H9 (cell line): ENCODE results near the gene CER1. TPM values are rescaled to one million over a fixed set of nuclear protein-coding genes. Genes with fewer than 3 reads are reported as not detected.

ENCODE experiments used
- DNase-seq: peaks from one replicate; pipeline ENCODE4 v3.0.0-alpha.2; 2017
- H2AFZ ChIP-seq: one replicate; pipeline ENCODE4 v1.6.1; 2013; ENCODE audit warnings: mild to moderate bottlenecking, low read length, control low read depth, moderate library complexity
- H2AK5ac ChIP-seq: 2 replicates; pipeline ENCODE4 v1.6.1; 2013; ENCODE audit warnings: low read length, control low read depth, mixed read lengths; ENCODE audit not compliant: insufficient read length
- H2BK120ac ChIP-seq: one replicate; pipeline ENCODE4 v1.6.1; 2013; ENCODE audit warnings: low read depth, mild to moderate bottlenecking, low read length, control low read depth, inconsistent platforms; ENCODE audit not compliant: poor library complexity, severe bottlenecking
- H2BK12ac ChIP-seq: 2 replicates; pipeline ENCODE4 v1.6.1; 2013; ENCODE audit warnings: low read length, control low read depth, mixed read lengths, low read depth; ENCODE audit not compliant: insufficient read length
- H2BK15ac ChIP-seq: 2 replicates; pipeline ENCODE4 v1.6.1; 2013; ENCODE audit warnings: low read depth, low read length, control low read depth
- H2BK20ac ChIP-seq: one replicate; pipeline ENCODE4 v1.6.1; 2013; ENCODE audit warnings: low read depth, mild to moderate bottlenecking, low read length, control low read depth, inconsistent platforms; ENCODE audit not compliant: poor library complexity, severe bottlenecking
- H2BK5ac ChIP-seq: 2 replicates; pipeline ENCODE4 v1.6.1; 2013; ENCODE audit warnings: low read length, control low read depth, mixed read lengths; ENCODE audit not compliant: insufficient read length
- H3K14ac ChIP-seq: 2 replicates; pipeline ENCODE4 v1.6.1; 2013; ENCODE audit warnings: low read length, control low read depth; ENCODE audit not compliant: insufficient read depth
- H3K18ac ChIP-seq: 2 replicates; pipeline ENCODE4 v1.6.1; 2013; ENCODE audit warnings: low read depth, mild to moderate bottlenecking, mixed read lengths, low read length, control low read depth; ENCODE audit not compliant: insufficient read length
- H3K23ac ChIP-seq: 2 replicates; pipeline ENCODE4 v1.6.1; 2013; ENCODE audit warnings: low read length, control low read depth, mixed read lengths, low read depth; ENCODE audit not compliant: insufficient read length
- H3K23me2 ChIP-seq: 2 replicates; pipeline ENCODE4 v1.6.1; 2013; ENCODE audit warnings: low read depth, mild to moderate bottlenecking, mixed read lengths, low read length, control low read depth; ENCODE audit not compliant: insufficient read length, poor library complexity, severe bottlenecking
- H3K27ac ChIP-seq: 2 replicates; pipeline ENCODE4 v1.5.1; 2013; ENCODE audit warnings: low read length, control low read depth, mixed read lengths, low read depth; ENCODE audit not compliant: insufficient read length
- H3K27me3 ChIP-seq: 2 replicates; pipeline ENCODE4 v1.6.1; 2013; ENCODE audit warnings: low read length, control low read depth, inconsistent platforms; ENCODE audit not compliant: insufficient read depth
- H3K4ac ChIP-seq: 2 replicates; pipeline ENCODE4 v1.6.1; 2013; ENCODE audit warnings: low read depth, mild to moderate bottlenecking, control low read depth, inconsistent platforms, low read length, moderate library complexity
- H3K4me1 ChIP-seq: 2 replicates; pipeline ENCODE4 v1.6.1; 2013; ENCODE audit warnings: low read length, control low read depth, inconsistent platforms; ENCODE audit not compliant: insufficient read depth
- H3K4me2 ChIP-seq: 2 replicates; pipeline ENCODE4 v1.6.1; 2013; ENCODE audit warnings: low read length, control low read depth, mixed read lengths; ENCODE audit not compliant: insufficient read length, insufficient read depth
- H3K56ac ChIP-seq: 2 replicates; pipeline ENCODE4 v1.6.1; 2013; ENCODE audit warnings: low read depth, mild to moderate bottlenecking, mixed read lengths, low read length, control low read depth; ENCODE audit not compliant: insufficient read length
- H3K79me1 ChIP-seq: 2 replicates; pipeline ENCODE4 v1.6.1; 2013; ENCODE audit warnings: low read depth, mild to moderate bottlenecking, moderate library complexity, low read length, control low read depth, inconsistent platforms; ENCODE audit not compliant: insufficient read depth, poor library complexity, severe bottlenecking
- H3K79me2 ChIP-seq: 2 replicates; pipeline ENCODE4 v1.6.1; 2013; ENCODE audit warnings: low read length, control low read depth, inconsistent platforms; ENCODE audit not compliant: insufficient read depth
- H3K9ac ChIP-seq: 2 replicates; pipeline ENCODE4 v1.6.1; 2013; ENCODE audit warnings: low read length, control low read depth, mixed read lengths; ENCODE audit not compliant: insufficient read length; ENCODE audit errors: extremely low read depth
- H3K9me3 ChIP-seq: one replicate; pipeline ENCODE4 v1.6.1; 2013; ENCODE audit warnings: low read depth, low read length, inconsistent platforms; ENCODE audit not compliant: control insufficient read depth
- H3T11ph ChIP-seq: one replicate; pipeline ENCODE4 v1.6.1; 2013; ENCODE audit warnings: mild to moderate bottlenecking, low read length, control low read depth, inconsistent platforms
- H4K20me1 ChIP-seq: one replicate; pipeline ENCODE4 v1.6.1; 2013; ENCODE audit not compliant: control insufficient read depth, insufficient read length, insufficient read depth
- H4K5ac ChIP-seq: 2 replicates; pipeline ENCODE4 v1.6.1; 2013; ENCODE audit warnings: low read depth, mild to moderate bottlenecking, mixed read lengths, low read length, control low read depth; ENCODE audit not compliant: insufficient read length
- H4K8ac ChIP-seq: replicated peaks from 2 replicates; pipeline ENCODE4 v1.6.1; 2013; ENCODE audit warnings: low read length, control low read depth, mixed read lengths, low read depth; ENCODE audit not compliant: insufficient read length
- H4K91ac ChIP-seq: 2 replicates; pipeline ENCODE4 v1.6.1; 2013; ENCODE audit warnings: low read depth, mild to moderate bottlenecking, moderate library complexity, mixed read lengths, low read length, control low read depth; ENCODE audit not compliant: insufficient read length
- H3K27ac Mint-ChIP-seq, 3 experiments: 2 replicates in 2 of 3; 3 replicates in 1 of 3; pipeline ENCODE4 v1.8.0; 2020 to 2021; ENCODE audit warnings: mixed read lengths in 3 of 3, mild to moderate bottlenecking in 1 of 3, moderate library complexity in 1 of 3
- H3K27me3 Mint-ChIP-seq: 2 replicates; pipeline ENCODE4 v1.8.0; 2021; ENCODE audit warnings: low read depth, mild to moderate bottlenecking, moderate library complexity, mixed read lengths
- H3K36me3 Mint-ChIP-seq, 3 experiments: 2 replicates in 2 of 3; 3 replicates in 1 of 3; pipeline ENCODE4 v1.8.0; 2020 to 2021; ENCODE audit warnings: low read depth in 3 of 3, mixed read lengths in 3 of 3; ENCODE audit not compliant: insufficient read depth in 1 of 3
- H3K4me1 Mint-ChIP-seq, 2 experiments: 2 replicates each; pipeline ENCODE4 v1.8.0; 2020; ENCODE audit warnings: mixed read lengths in 2 of 2
- H3K4me3 Mint-ChIP-seq, 2 experiments: 2 replicates in 1 of 2; 3 replicates in 1 of 2; pipeline ENCODE4 v1.8.0; 2020 to 2021; ENCODE audit warnings: mild to moderate bottlenecking in 2 of 2, mixed read lengths in 2 of 2, moderate library complexity in 1 of 2
- H3K9me3 Mint-ChIP-seq, 2 experiments: 2 replicates in 1 of 2; 3 replicates in 1 of 2; pipeline ENCODE4 v1.8.0; 2020; ENCODE audit warnings: mild to moderate bottlenecking in 2 of 2, mixed read lengths in 2 of 2, moderate library complexity in 1 of 2
- CTCF ChIP-seq: fragments of 200-600 bp; sonication (generic); conservative IDR thresholded peaks from 3 replicates; pipeline ENCODE4 v1.8.0; 2021; ENCODE audit warnings: antibody characterized with exemption, mild to moderate bottlenecking
- WGBS: extraction: QIAGEN DNeasy Blood & Tissue Kit; methylation state at CpG from one replicate; pipeline ENCODE4 v1.1.7; 2013; ENCODE audit warnings: missing lambda C conversion rate, low lambda C conversion rate, mixed read lengths; ENCODE audit not compliant: insufficient read length; ENCODE audit errors: extremely low coverage; 5-methylcytosine and 5-hydroxymethylcytosine counted together
- total RNA-seq: library from RNA; stranded (reverse); gene quantifications from 2 replicates; pipeline ENCODE4 v1.2.1, GENCODE V29; 2021

Gene CER1
- total RNA-seq, 1 experiment from 2014 or later, result 22.3 TPM

GRCh38 chr9:14677396-14677795 is 45.1 kb downstream of the CER1 start:
- H2AK5ac ChIP-seq, result no peak overlapping the region
- Mint-ChIP-seq H3K4me1 (0 out of 4 replicates have a peak, but pooled peaks cover 0 to 4% of the 10 kb centered on the region in 2 experiments), H3K27me3 (no peaks in the 10 kb centered on the region), H3K9me3 (no peaks in the 10 kb centered on the region), H3K36me3 (peaks cover 0 to 7% (median 3%) of the 10 kb centered on the region in 3 experiments; a peak in 4 of 7 replicates), H3K27ac (no peak overlapping the region), H3K4me3 (no peak overlapping the region)
- no peaks in the 10 kb centered on the region for H3K27me3 ChIP-seq
- H3K4me1 ChIP-seq, result no peaks in the 10 kb centered on the region
- H3K4me2 ChIP-seq, result no peak overlapping the region
- no CpG with 5 or more reads among the region's 2 CpGs for WGBS
- H2BK5ac ChIP-seq, result no peak overlapping the region
- no peaks in the 10 kb centered on the region for H3K79me2 ChIP-seq
- no peaks in the 10 kb centered on the region for H3K9me3 ChIP-seq
- H2BK20ac ChIP-seq, result no peak overlapping the region
- no peak overlapping the region for H4K91ac ChIP-seq
- no peak overlapping the region for H3K14ac ChIP-seq
- no peak overlapping the region for H3K18ac ChIP-seq
- no peak overlapping the region for H2AFZ ChIP-seq
- no peak for DNase-seq
- no peak overlapping the region for H3K4ac ChIP-seq
- no peak overlapping the region for H2BK120ac ChIP-seq
- no peak overlapping the region for H3K23ac ChIP-seq
- H3K23me2 ChIP-seq, result no peaks in the 10 kb centered on the region
- no peaks in the 10 kb centered on the region for H3K79me1 ChIP-seq
- no peak overlapping the region for H4K5ac ChIP-seq
- H2BK12ac ChIP-seq, result no peak overlapping the region
- H4K8ac ChIP-seq, result no peak overlapping the region
- no peak overlapping the region for H3K9ac ChIP-seq
- H3K56ac ChIP-seq, result no peak overlapping the region
- no peak for TF ChIP-seq CTCF
- no peaks in the 10 kb centered on the region for H4K20me1 ChIP-seq
- H3T11ph ChIP-seq, result no peak overlapping the region
- no peak overlapping the region for H2BK15ac ChIP-seq
- H3K27ac ChIP-seq, result no peak overlapping the region
